Measurements from ENCODE around the gene SPTA1.

SPTA1 gene

GRCh38 chr1:158685085-158685484, 1.4 kb downstream of the SPTA1 start:
- no peak for DNase-seq (ENCODE audit: low read depth)

GRCh38 chr1:158681606-158682005, 4.9 kb downstream of the SPTA1 start:
- no peak for DNase-seq (ENCODE audit: low read depth)

DNA sequence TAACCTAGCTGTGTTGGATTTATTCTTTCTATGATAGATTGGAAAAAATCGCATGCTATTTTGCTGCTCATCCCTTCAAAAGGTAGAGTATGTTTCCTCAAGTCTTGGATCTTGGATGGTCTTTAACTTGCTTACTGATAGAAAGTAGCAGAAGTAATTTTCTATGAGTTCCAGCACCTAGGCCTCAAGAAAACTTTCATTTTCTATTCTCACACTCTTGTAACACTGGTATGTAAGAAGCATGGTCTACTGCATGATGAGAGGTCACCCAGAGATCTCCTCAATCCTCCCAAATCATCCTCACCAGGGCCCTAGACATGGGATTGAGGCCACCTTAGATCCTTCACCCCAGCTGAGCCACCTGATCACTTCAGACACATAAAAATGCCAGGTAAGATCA, 7.2 kb downstream of the SPTA1 start:
- no peak for DNase-seq (ENCODE audit: low read depth)

GRCh38 chr1:158675563-158676323, 10.8 kb downstream of the SPTA1 start:
- DNase-seq (ENCODE audit: low read depth): no peak

DNA sequence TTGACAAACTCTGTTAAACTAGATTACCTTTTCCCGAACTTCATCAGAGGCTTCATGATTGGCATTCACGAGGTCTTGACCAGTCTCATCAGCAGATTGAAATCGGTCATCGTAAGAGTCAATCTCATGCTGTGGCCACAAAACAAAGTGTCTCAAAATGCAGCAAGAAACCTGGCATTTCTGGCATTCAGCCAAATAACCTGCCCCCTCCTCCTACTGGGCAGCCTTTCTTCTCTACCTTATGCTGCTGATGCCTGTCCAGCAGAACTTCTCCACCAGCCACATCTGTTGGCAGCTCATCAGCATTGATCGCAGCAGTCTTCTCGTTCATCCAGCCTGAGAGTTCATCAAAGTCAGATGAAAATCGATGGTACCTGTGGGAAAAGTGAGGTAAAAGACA, 12.2 kb downstream of the SPTA1 start:
- DNase-seq (ENCODE audit: low read depth): no peak

DNA sequence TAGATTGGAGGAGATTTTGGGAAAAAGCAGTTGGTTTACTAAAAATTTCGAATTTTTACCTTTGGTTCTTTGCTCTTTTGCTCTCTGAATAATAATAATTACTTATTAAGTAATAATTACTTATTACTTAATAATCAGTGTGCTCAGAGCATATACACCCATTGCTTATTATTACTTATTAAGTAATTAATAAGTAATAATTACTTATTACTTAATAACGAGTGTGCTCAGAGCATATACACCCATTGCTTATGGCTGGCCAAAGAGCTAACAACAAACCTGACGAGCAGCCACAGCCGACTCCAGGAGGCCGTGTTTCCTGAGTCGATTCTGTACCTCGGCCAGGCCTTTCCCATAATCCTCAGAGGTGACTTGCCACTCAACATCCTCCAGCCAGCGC, 20.5 kb downstream of the SPTA1 start:
- no peak for DNase-seq (ENCODE audit: low read depth)

DNA sequence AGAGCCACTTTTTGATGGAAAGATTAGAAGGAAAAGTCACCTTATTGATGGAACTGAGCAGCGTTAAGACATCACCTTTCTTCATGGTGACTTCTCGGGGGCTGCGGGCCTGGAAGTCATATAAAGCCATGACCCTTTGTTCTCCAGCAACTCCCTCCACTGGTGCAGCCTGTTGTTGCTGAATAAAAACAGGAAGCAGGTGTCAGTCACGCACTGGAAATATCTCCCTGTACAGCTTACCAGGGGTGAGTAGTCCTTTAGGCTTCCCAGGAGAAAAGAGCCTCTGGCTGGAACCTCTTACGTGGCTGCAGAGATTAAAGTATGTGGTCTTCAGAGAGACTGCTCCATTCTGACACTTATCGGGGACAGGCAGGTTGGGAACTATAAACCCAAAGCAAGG, 31.9 kb downstream of the SPTA1 start:
- no peak for DNase-seq (ENCODE audit: low read depth)

- no peak for DNase-seq (ENCODE audit: low read depth)
These were observed 32.4 kb downstream of the SPTA1 start for GRCh38 chr1:158654086-158654485.

- no peak for DNase-seq (ENCODE audit: low read depth)
These were observed 33.7 kb downstream of the SPTA1 start for GRCh38 chr1:158652721-158653334.

DNA sequence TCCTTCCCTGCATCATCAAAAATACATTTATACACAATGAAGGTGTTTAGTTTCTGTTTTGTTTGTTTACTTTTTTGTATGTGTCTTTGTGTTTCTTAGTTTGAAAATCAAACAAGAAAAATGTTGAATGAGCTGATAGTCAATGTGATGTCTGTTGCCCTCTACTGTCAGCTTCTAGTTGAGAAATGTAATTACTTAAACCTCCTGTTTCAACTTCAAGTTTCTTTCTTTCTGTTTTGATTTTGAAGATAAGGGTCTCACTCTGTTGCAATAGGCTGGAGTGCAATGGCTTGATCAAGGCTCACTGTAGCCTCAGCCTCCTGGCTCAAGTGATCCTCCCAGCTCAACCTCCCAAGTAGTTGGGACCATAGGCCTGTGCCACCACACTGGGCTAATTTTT, 37.5 kb downstream of the SPTA1 start:
- DNase-seq (ENCODE audit: low read depth): no peak

- no peak for DNase-seq (ENCODE audit: low read depth)
These were observed 40.0 kb downstream of the SPTA1 start for GRCh38 chr1:158646465-158646864.

GRCh38 chr1:158644449-158644848, 42.1 kb downstream of the SPTA1 start:
- no peak for DNase-seq (ENCODE audit: low read depth)

DNA sequence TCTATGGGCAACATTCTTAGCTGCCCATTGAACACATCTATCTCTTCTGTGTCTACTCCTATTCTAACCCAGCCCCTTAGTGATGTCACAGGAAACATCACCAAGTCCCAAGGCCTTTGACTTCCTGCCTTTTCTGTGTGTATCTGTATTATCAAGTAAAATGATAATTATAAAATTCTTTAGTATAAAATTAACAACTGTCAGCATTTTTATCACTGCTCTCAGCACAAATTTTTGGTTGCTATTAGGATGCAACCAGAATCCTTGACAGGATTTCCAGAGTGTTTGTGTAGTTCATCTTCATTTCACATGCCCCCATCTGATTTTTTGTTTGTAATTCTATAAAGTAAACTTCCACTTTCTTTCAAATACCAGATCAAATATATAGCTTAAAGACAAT, 47.6 kb downstream of the SPTA1 start:
- no peak for DNase-seq (ENCODE audit: low read depth)

GRCh38 chr1:158638146-158638545, 48.4 kb downstream of the SPTA1 start:
- no peak for DNase-seq (ENCODE audit: low read depth)

DNA sequence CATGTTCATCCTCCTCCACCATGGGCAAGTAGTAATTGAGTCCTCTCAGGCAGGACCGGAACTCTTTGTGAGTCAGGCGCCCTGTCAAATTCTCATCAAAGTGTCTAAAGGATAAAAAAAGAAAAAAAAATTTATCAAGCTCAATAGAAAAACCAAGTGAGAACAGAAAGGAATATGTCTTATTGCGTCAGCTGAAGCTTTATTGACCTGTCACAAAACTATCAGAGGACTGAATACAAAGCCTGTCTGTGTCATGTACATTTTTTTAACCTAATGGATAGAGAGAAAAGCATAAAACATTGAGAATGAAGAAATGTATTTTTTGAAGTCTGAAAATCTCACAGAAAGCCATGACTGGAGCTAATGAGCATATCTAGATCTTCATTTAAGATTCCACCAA, 72.8 kb downstream of the SPTA1 start:
- no peak for DNase-seq (ENCODE audit: low read depth)

DNA sequence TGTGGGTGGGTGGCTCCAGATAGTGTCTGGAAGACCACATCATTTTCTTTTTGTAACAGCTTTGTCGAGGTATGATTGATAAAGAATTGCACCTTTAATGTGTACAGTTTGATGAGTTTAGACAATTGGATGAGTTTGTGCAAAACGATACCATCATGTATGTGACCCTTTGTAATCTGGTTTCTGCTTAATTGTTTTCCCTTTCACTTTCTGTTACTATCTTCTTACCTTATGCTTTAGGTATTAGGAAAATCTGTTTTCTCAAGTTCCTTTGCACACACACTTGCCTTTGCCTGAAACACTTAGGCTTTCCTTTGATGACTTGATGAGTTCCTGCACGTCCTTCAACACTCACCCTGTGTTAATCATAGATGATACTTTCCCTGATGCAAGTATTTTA, 74.6 kb downstream of the SPTA1 start:
- no peak for DNase-seq (ENCODE audit: low read depth)

DNA sequence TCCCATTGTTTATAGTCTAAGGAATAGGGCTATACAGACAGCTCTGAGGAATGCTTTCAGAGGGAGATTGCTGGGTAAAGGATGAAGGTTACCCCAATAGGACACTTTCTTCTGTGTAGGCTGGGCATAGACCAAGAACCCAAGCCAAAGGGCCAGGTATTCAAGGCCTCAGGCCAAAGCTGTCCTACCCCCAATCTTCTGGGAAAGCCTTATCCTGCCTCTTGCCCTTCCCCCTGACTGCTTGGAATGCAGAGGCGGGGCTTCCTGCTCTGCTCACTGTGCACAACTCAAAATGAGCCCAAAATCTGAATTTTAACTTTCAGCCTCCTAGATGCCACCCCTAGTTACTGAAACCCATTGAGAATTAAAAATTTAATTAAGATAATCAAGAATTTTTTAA, 79.2 kb downstream of the SPTA1 start:
- DNase-seq (ENCODE audit: low read depth): no peak

GRCh38 chr1:158604968-158605367, 81.5 kb downstream of the SPTA1 start, which contains the start of gene OR10Z1:
Gene OR10Z1 (plus strand): TSS chr1:158605268. CDS start chr1:158606439, 1,171 bp downstream.
- DNase-seq (ENCODE audit: low read depth): no peak

- no peak for DNase-seq (ENCODE audit: low read depth)
These were observed 85.8 kb downstream of the SPTA1 start for GRCh38 chr1:158600735-158601134.

GRCh38 chr1:158586942-158587341, 99.6 kb downstream of the SPTA1 start:
- DNase-seq (ENCODE audit: low read depth): no peak

GRCh38 chr1:158583962-158584361, 102.6 kb downstream of the SPTA1 start:
- no peak for DNase-seq (ENCODE audit: low read depth)

DNA sequence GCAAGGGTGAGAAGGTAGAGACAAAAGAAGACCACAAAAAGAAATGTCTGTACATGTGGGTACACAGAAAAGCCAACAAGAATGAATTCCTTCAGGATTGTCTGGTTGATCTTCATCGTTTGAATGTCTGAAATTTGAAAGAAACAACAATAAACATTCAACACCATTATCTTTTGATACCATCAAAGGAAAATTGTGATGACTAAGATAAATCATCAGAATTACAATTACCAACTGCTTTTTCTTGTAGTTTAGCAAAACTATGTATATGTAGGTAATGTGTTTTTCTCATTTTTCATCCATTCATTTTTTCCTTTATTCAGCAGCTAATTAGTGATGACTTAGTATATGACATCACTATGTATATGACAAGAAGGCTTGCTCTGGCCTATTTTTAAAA, 106.8 kb downstream of the SPTA1 start, which contains the start of gene OR10X1:
OR10X1 (minus strand) TSS at position 167 of the 400 bp plus-strand sequence; CDS start at position 167, 0 bp downstream.
- DNase-seq (ENCODE audit: low read depth): no peak

DNA sequence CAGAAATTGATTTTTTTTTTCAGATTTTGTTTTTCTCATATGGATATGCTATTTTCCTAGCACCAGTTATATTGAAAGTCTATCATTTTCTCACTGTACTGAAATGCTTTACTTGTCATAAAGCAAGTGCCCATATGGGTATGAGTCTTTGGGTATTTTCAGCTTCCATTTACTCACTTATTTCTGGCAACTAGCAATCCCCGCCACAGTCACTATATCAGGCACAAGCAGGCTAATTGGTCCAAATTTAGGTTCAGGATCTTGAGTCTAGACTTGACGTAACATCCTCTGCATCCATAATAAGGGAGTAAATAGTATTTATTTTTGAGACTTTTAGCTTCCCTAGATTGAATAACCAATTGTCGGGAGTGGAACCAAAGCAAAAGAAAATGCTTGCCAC, 109.0 kb downstream of the SPTA1 start:
- DNase-seq (ENCODE audit: low read depth): no peak

GRCh38 chr1:158572226-158572625, 114.3 kb downstream of the SPTA1 start:
- DNase-seq (ENCODE audit: low read depth): no peak
